Thyroid gland (tissue), 4 donors: ENCODE results near the gene ERFL. TPM values are rescaled to one million over a fixed set of nuclear protein-coding genes. Genes with fewer than 3 reads are reported as not detected.

Experiments used
- DNase-seq, 2 donors: peaks; one replicate each; pipeline ENCODE4 v3.0.0-alpha.2; 2019
- H3K27ac ChIP-seq, 3 donors: fragments of 200-600 bp; sonication (generic); 1 replicate in 2 of 3; 2 replicates in 1 of 3; pipeline ENCODE4 v1.5.1; 2016 to 2019; ENCODE audit warnings: mild to moderate bottlenecking in 1 of 3, moderate library complexity in 1 of 3
- H3K27me3 ChIP-seq: fragments of 200-600 bp; sonication (generic); one replicate; pipeline ENCODE4 v1.5.1; 2019
- H3K36me3 ChIP-seq, 2 donors: fragments of 200-600 bp; sonication (generic); one replicate each; pipeline ENCODE4 v1.5.1; 2016 to 2019
- H3K4me1 ChIP-seq, 2 donors: fragments of 200-600 bp; sonication (generic); one replicate each; pipeline ENCODE4 v1.5.1; 2017 to 2019
- H3K4me3 ChIP-seq, 3 donors: fragments of 200-600 bp; sonication (generic); replicated peaks in 1 of 3; 1 replicate in 2 of 3; 2 replicates in 1 of 3; pipeline ENCODE4 v1.5.1; 2016; ENCODE audit warnings: mild to moderate bottlenecking in 1 of 3
- H3K9me3 ChIP-seq: fragments of 200-600 bp; sonication (generic); one replicate; pipeline ENCODE4 v1.5.1; 2017
- CTCF ChIP-seq, 6 experiments: fragments of 200-600 bp in 3 of 6; fragments of 450-650 bp in 3 of 6; sonication (generic) in 3 of 6; IDR thresholded peaks; one replicate each; pipeline ENCODE4 v1.5.1; 2016 to 2019; ENCODE audit warnings: antibody characterized with exemption in 6 of 6, mild to moderate bottlenecking in 2 of 6, inconsistent platforms in 1 of 6, moderate library complexity in 1 of 6
- POLR2A ChIP-seq, 2 donors: fragments of 450-650 bp; IDR thresholded peaks; one replicate each; pipeline ENCODE4 v1.6.1; 2017; ENCODE audit warnings: antibody characterized with exemption in 2 of 2, mild to moderate bottlenecking in 2 of 2, moderate library complexity in 1 of 2
- WGBS, 2 donors: methylation state at CpG; one replicate each; pipeline ENCODE4 v1.1.5; 2017; 5-methylcytosine and 5-hydroxymethylcytosine counted together
- intact Hi-C: fragments of 100-400 bp; cut with DNase I; formaldehyde crosslinking; loops from one replicate; pipeline ENCODE4 v1.15.1; 2023
- total RNA-seq, 4 donors: library from RNA; depleted of rRNA; stranded (reverse); fragments of >200 nt; gene quantifications; one replicate each; pipeline ENCODE4 v1.2.3, GENCODE V29; 2016

The ERFL gene
- total RNA-seq, 4 donors from 2014 or later: 0.24 TPM; not detected in 3

GRCh38 chr19:41956621-41957020, 28.4 kb upstream of the ERFL start:
- peaks cover 6 to 10% of the 10 kb centered on the region in 2 donors for H3K36me3 ChIP-seq
- H3K27me3 ChIP-seq: no peaks in the 10 kb centered on the region
- intact Hi-C loops: loop anchor here (5.0 kb wide), 1 partner anchor 94 kb away; the partner anchor contains the start of gene RPS19
- no peaks in the 10 kb centered on the region for H3K9me3 ChIP-seq
- no peak overlapping the region for H3K27ac ChIP-seq
- 93 to 95% methylated on average over 7 to 12 of the region's 13 CpGs for WGBS, 2 donors
- peaks cover 6 to 13% of the 10 kb centered on the region in 2 donors for H3K4me1 ChIP-seq
- DNase-seq: no peak
- TF ChIP-seq CTCF (IDR thresholded peaks at IDR 0.05) (no peak), POLR2A (IDR thresholded peaks at IDR 0.05) (no peak)
- H3K4me3 ChIP-seq: no peak overlapping the region

GRCh38 chr19:41955521-41955920, 27.3 kb upstream of the ERFL start:
- Histone ChIP-seq H3K36me3 (peaks cover 6 to 10% of the 10 kb centered on the region in 2 donors), H3K27me3 (no peaks in the 10 kb centered on the region), H3K27ac (no peak overlapping the region), H3K4me1 (peaks cover 6 to 13% of the 10 kb centered on the region in 2 donors), H3K4me3 (no peak overlapping the region), H3K9me3 (no peaks in the 10 kb centered on the region)
- intact Hi-C loops: loop anchor here (5.0 kb wide), 1 partner anchor 93 kb away; the partner anchor contains the start of gene RPS19
- TF ChIP-seq CTCF (IDR thresholded peaks at IDR 0.05): no peak
- no peak for TF ChIP-seq POLR2A (IDR thresholded peaks at IDR 0.05)
- WGBS, 2 donors: 80 to 83% methylated on average over 7 of the region's 7 CpGs
- DNase-seq: no peak

GRCh38 chr19:41951686-41952172, 23.5 kb upstream of the ERFL start:
- peak; percentile 65 to 72 for DNase-seq
- WGBS, 2 donors: 5 to 6% methylated on average over 10 to 12 of the region's 12 CpGs

GRCh38 chr19:41947091-41947490, 18.8 kb upstream of the ERFL start:
- Histone ChIP-seq H3K27ac (no peak overlapping the region), H3K4me1 (no peaks in the 10 kb centered on the region), H3K27me3 (no peaks in the 10 kb centered on the region), H3K4me3 (no peak overlapping the region), H3K9me3 (no peaks in the 10 kb centered on the region), H3K36me3 (no peaks in the 10 kb centered on the region)
- TF ChIP-seq CTCF (IDR thresholded peaks at IDR 0.05) (no peak), POLR2A (IDR thresholded peaks at IDR 0.05) (no peak)
- DNase-seq: no peak
- WGBS, 2 donors: 87 to 95% methylated on average over 3 of the region's 3 CpGs
- intact Hi-C loops: no loop called here

More at GRCh38 chr19:41951686-41952172, 23.5 kb upstream of the ERFL start:
- no peak overlapping the region for H3K4me3 ChIP-seq
- no peaks in the 10 kb centered on the region for H3K9me3 ChIP-seq
- H3K36me3 ChIP-seq: peaks cover 4 to 9% of the 10 kb centered on the region in 2 donors
- H3K4me1 ChIP-seq: no peaks in the 10 kb centered on the region
- no peak overlapping the region for H3K27ac ChIP-seq
- intact Hi-C loops: no loop called here
- no peak for TF ChIP-seq POLR2A (IDR thresholded peaks at IDR 0.05)
- TF ChIP-seq CTCF (IDR thresholded peaks at IDR 0.05): peak; percentile 77 to 100 (median 92)
- no peaks in the 10 kb centered on the region for H3K27me3 ChIP-seq

- H3K36me3 ChIP-seq: no peaks in the 10 kb centered on the region
- intact Hi-C loops: no loop called here
- no peak overlapping the region for H3K4me3 ChIP-seq
- peak in 1 of 2 donors; percentile 31 for DNase-seq
- TF ChIP-seq CTCF (IDR thresholded peaks at IDR 0.05) (no peak), POLR2A (IDR thresholded peaks at IDR 0.05) (no peak)
- no peaks in the 10 kb centered on the region for H3K9me3 ChIP-seq
- H3K27me3 ChIP-seq: peaks cover 11% of the 10 kb centered on the region
- H3K4me1 ChIP-seq: peaks cover 5 to 9% of the 10 kb centered on the region in 2 donors
- 87 to 88% methylated on average over 8 of the region's 8 CpGs for WGBS, 2 donors
- H3K27ac ChIP-seq: no peak overlapping the region
These were observed 17.0 kb upstream of the ERFL start for GRCh38 chr19:41945135-41945766.
